Endothelial cell of umbilical vein (primary cell): Measurements from ENCODE around the gene RELT. TPM values are rescaled to one million over a fixed set of nuclear protein-coding genes. Genes with fewer than 3 reads are reported as not detected.

Experiments used
- BruUV-seq: library from RNA; stranded (reverse); fragments of 400-500 nt; replicated peaks from 2 replicates; lab custom pipeline; 2021; lab: Mats Ljungman, UMichigan
- CTCF ChIA-PET: fragments of 300-600, 350-600 bp; sonication (Branson Sonifier 250); formaldehyde crosslinking; loops from one replicate; lab custom pipeline; 2021; ENCODE audit warnings: antibody characterized with exemption, inconsistent platforms; lab: Charles Lee
- POLR2A ChIA-PET: fragments of 300-600, 350-600 bp; sonication (Branson Sonifier 250); formaldehyde crosslinking; loops from one replicate; lab custom pipeline; 2021; ENCODE audit warnings: antibody characterized with exemption, inconsistent platforms; lab: Charles Lee
- DNase-seq: peaks from one replicate; pipeline ENCODE4 v3.0.0-alpha.2; 2011; ENCODE audit warnings: low read depth, low spot score
- FAIRE-seq: peaks from 2 replicates; lab custom pipeline; 2011; peaks lifted over from hg19 to GRCh38; lab: Jason Lieb, UNC
- H2AFZ ChIP-seq: 2 replicates; pipeline ENCODE4 v1.6.0; 2012; ENCODE audit warnings: low read depth, low read length, control low read depth, inconsistent platforms
- H3K27ac ChIP-seq: 2 replicates; pipeline ENCODE4 v1.5.1; 2011; ENCODE audit warnings: low read depth, mild to moderate bottlenecking, control low read depth, low read length, moderate library complexity; ENCODE audit not compliant: insufficient read depth
- H3K27me3 ChIP-seq, 2 experiments: 2 replicates each; pipeline versions ENCODE4 v1.6.0 to v1.6.1; 2011; ENCODE audit warnings: low read length in 2 of 2, mixed read lengths in 1 of 2; ENCODE audit not compliant: control insufficient read depth in 2 of 2, insufficient read depth in 2 of 2
- H3K36me3 ChIP-seq, 2 experiments: 2 replicates in 1 of 2; 3 replicates in 1 of 2; pipeline ENCODE4 v1.5.1; 2011; ENCODE audit warnings: low read length in 2 of 2, mild to moderate bottlenecking in 1 of 2, moderate library complexity in 1 of 2; ENCODE audit not compliant: control insufficient read depth in 2 of 2, insufficient read depth in 2 of 2; ENCODE audit errors: extremely low read depth in 1 of 2
- H3K4me1 ChIP-seq: 3 replicates; pipeline ENCODE4 v1.5.1; 2011; ENCODE audit warnings: mild to moderate bottlenecking, low read length; ENCODE audit not compliant: control insufficient read depth, insufficient read depth; ENCODE audit errors: extremely low read depth
- H3K4me2 ChIP-seq: 2 replicates; pipeline ENCODE4 v1.6.1; 2011; ENCODE audit warnings: low read length, control low read depth, mixed read lengths; ENCODE audit not compliant: insufficient read depth
- H3K4me3 ChIP-seq, 3 experiments: fragments of 200-600 bp in 1 of 3; sonication (generic), shearing (Covaris generic) in 1 of 3; replicated peaks in 1 of 3; 2 replicates each; pipeline ENCODE4 v1.5.1; 2011 to 2016; ENCODE audit warnings: control low read depth in 3 of 3, low read length in 3 of 3, mild to moderate bottlenecking in 2 of 3, inconsistent platforms in 1 of 3, low read depth in 1 of 3, moderate library complexity in 1 of 3; ENCODE audit not compliant: insufficient read depth in 1 of 3
- H3K79me2 ChIP-seq: 2 replicates; pipeline ENCODE4 v1.6.0; 2012; ENCODE audit warnings: low read length, inconsistent platforms; ENCODE audit not compliant: control insufficient read depth, insufficient read depth
- H3K9ac ChIP-seq: replicated peaks from 2 replicates; pipeline ENCODE3; 2011; ENCODE audit warnings: low read length, control low read depth; ENCODE audit not compliant: insufficient read depth; ENCODE audit errors: extremely low read depth
- H3K9me1 ChIP-seq: replicated peaks from 3 replicates; pipeline ENCODE4 v1.6.0; 2011; ENCODE audit warnings: mild to moderate bottlenecking, low read length; ENCODE audit not compliant: control insufficient read depth, insufficient read depth; ENCODE audit errors: extremely low read depth
- H3K9me3 ChIP-seq: replicated peaks from 2 replicates; pipeline ENCODE4 v1.5.1; 2012; ENCODE audit warnings: low read length, inconsistent platforms; ENCODE audit not compliant: control insufficient read depth, insufficient read depth
- H4K20me1 ChIP-seq: replicated peaks from 2 replicates; pipeline ENCODE3; 2011; ENCODE audit warnings: mild to moderate bottlenecking, low read length; ENCODE audit not compliant: control insufficient read depth, insufficient read depth; ENCODE audit errors: extremely low read depth
- CTCF ChIP-seq, 2 donors: IDR thresholded peaks; 1 replicate in 1 of 2; 2 replicates in 1 of 2; pipeline ENCODE4 v1.5.1; 2011; ENCODE audit warnings: low read length in 2 of 2, mild to moderate bottlenecking in 2 of 2, moderate library complexity in 2 of 2, control low read depth in 1 of 2, inconsistent platforms in 1 of 2, low read depth in 1 of 2; ENCODE audit not compliant: insufficient read depth in 1 of 2; ENCODE audit errors: extremely low read depth in 1 of 2
- EZH2 ChIP-seq: IDR thresholded peaks from 2 replicates; pipeline ENCODE4 v1.6.1; 2012; ENCODE audit warnings: borderline replicate concordance, low read depth, mild to moderate bottlenecking, moderate library complexity, low read length, inconsistent platforms; ENCODE audit not compliant: severe bottlenecking
- FOS ChIP-seq: IDR thresholded peaks from 2 replicates; pipeline ENCODE4 v1.6.1; 2011; ENCODE audit warnings: mild to moderate bottlenecking, low read length, moderate library complexity, borderline replicate concordance; ENCODE audit not compliant: insufficient read depth
- GATA2 ChIP-seq: IDR thresholded peaks from 2 replicates; pipeline ENCODE4 v1.7.0; 2011; ENCODE audit warnings: low read depth, mild to moderate bottlenecking, moderate library complexity, mixed read lengths, low read length; ENCODE audit not compliant: insufficient read length, insufficient read depth
- JUN ChIP-seq: IDR thresholded peaks from 2 replicates; pipeline ENCODE4 v1.6.1; 2011; ENCODE audit warnings: borderline replicate concordance, low read depth; ENCODE audit not compliant: insufficient read length, insufficient read depth
- MAX ChIP-seq: IDR thresholded peaks from 2 replicates; pipeline ENCODE4 v1.6.1; 2011; ENCODE audit not compliant: insufficient read depth, insufficient read length
- MYC ChIP-seq: IDR thresholded peaks from one replicate; pipeline ENCODE4 v1.6.1; 2011; ENCODE audit warnings: mild to moderate bottlenecking, low read depth, low read length
- POLR2A ChIP-seq: IDR thresholded peaks from 2 replicates; pipeline ENCODE4 v1.6.1; 2012; ENCODE audit warnings: low read depth, mild to moderate bottlenecking, control low read depth, low read length
- POLR2AphosphoS5 ChIP-seq: IDR thresholded peaks from 2 replicates; pipeline ENCODE4 v1.6.1; 2012; ENCODE audit warnings: low read depth, mild to moderate bottlenecking, control low read depth, low read length, moderate library complexity; ENCODE audit not compliant: insufficient read depth
- dilution Hi-C: fragments of 300-500 bp; cut with MboI; formaldehyde crosslinking; loops from one replicate; pipeline ENCODE4 v1.15.0; 2019; ENCODE audit warnings: low sequenced_read_pairs; ENCODE audit not compliant: extremely low pct_ligation_motif_present
- intact Hi-C: fragments of 100-400 bp; cut with micrococcal nuclease; formaldehyde crosslinking; loops from one replicate; pipeline ENCODE4 v1.10.0; 2022
- polyA plus RNA-seq, 4 experiments: library from polyadenylated mRNA; depleted of rRNA in 3 of 4; stranded (reverse) in 3 of 4; unstranded in 1 of 4; fragments of >200 nt; gene quantifications; 2 replicates each; pipeline versions ENCODE4 v1.2.1 to v1.2.3, GENCODE V29; 2011 to 2012; ENCODE audit warnings: missing spikeins in 1 of 4
- total RNA-seq: library from RNA; stranded (reverse); gene quantifications from 2 replicates; pipeline ENCODE4 v1.2.3, GENCODE V29; 2021

RELT gene
- total and polyA plus RNA-seq, 2 donors (not counting 3 experiments of a cell fraction or from before 2014, with no cell fraction given) = 6.7 to 13.1 TPM

GRCh38 chr11:73337846-73338245, 38.4 kb upstream of the RELT start:
- DNase-seq = no peak
- intact Hi-C loops (no loop called here), dilution Hi-C loops (no loop called here)
- ChIA-PET CTCF (interaction anchor here (0.7 to 6.5 kb wide), 8 partner anchors 12 to 322 kb away, joined by 3 to 455 read pairs (median 8); partner anchors contain the start of gene ARHGEF17), POLR2A (no interaction called here)
- no peak for FAIRE-seq
- Histone ChIP-seq H3K36me3 (peaks cover 0 to 6% of the 10 kb centered on the region in 2 experiments), H3K9me1 (no peaks in the 10 kb centered on the region), H3K4me3 (no peak overlapping the region), H3K4me1 (peaks cover 28% of the 10 kb centered on the region), H3K4me2 (no peak overlapping the region), H3K27ac (no peak overlapping the region), H3K9ac (no peak overlapping the region), H3K79me2 (no peaks in the 10 kb centered on the region), H3K27me3 (no peaks in the 10 kb centered on the region), H3K9me3 (no peaks in the 10 kb centered on the region), H2AFZ (no peak overlapping the region), H4K20me1 (no peaks in the 10 kb centered on the region)
- TF ChIP-seq MYC = no peak
- TF ChIP-seq EZH2 = no peak
- no peak for TF ChIP-seq GATA2
- TF ChIP-seq JUN = no peak
- no peak for TF ChIP-seq POLR2AphosphoS5
- TF ChIP-seq POLR2A = no peak
- no peak for TF ChIP-seq FOS
- TF ChIP-seq MAX = no peak
- no peak for TF ChIP-seq CTCF (IDR thresholded peaks at IDR 0.05; ENCODE audit: extremely low read depth in 1 of 2, insufficient read depth in 1 of 2, low read depth in 1 of 2, low read length in 2 of 2)
- no TSS peak for BruUV-seq
